HepG2 (cell line): ENCODE results near the gene NBPF1. TPM values are rescaled to one million over a fixed set of nuclear protein-coding genes. Genes with fewer than 3 reads are reported as not detected.
"Not testable (repeated sequence)": the region's sequence is repeated elsewhere in the genome, so short reads cannot be mapped to it uniquely, and the experiment has no call there.

Experiments used
- ATAC-seq: fragments of 200-7000 bp; cut with Tn5 transposase; 3 replicates; pipeline ENCODE4 v1.9.1; 2020; ENCODE audit warnings: mild to moderate bottlenecking, moderate library complexity
- BruUV-seq: library from RNA; stranded (reverse); fragments of 400-500 nt; replicated peaks from 2 replicates; lab custom pipeline; 2021; lab: Mats Ljungman, UMichigan
- CTCF ChIA-PET: fragments of 300-600 bp; formaldehyde crosslinking; extraction: SDS; loops from one replicate; lab custom pipeline; 2021; ENCODE audit warnings: low total read pairs, inconsistent platforms, low intra/inter-chr PET ratio; lab: Yijun Ruan, JAX
- POLR2A ChIA-PET: fragments of 350-600 bp; sonication (Branson Sonifier 250); formaldehyde crosslinking; loops from one replicate; lab custom pipeline; 2020; ENCODE audit warnings: antibody characterized with exemption, inconsistent platforms; lab: Yijun Ruan, JAX
- DNase-seq: peaks from one replicate; pipeline ENCODE4 v3.0.0-alpha.2; 2015; ENCODE audit warnings: low spot score
- FAIRE-seq: peaks from 3 replicates; lab custom pipeline; 2011; peaks lifted over from hg19 to GRCh38; lab: Jason Lieb, UNC
- H2AFZ ChIP-seq: one replicate; pipeline ENCODE4 v1.6.1; 2011; ENCODE audit warnings: low read length, inconsistent platforms
- H3K27ac ChIP-seq: fragments of 300-600 bp; 3 replicates; pipeline ENCODE4 v1.8.0; 2011; ENCODE audit warnings: mixed run types, mild to moderate bottlenecking, mixed read lengths, low read length, inconsistent platforms; ENCODE audit not compliant: insufficient read depth; ENCODE audit errors: extremely low read length
- H3K27me3 ChIP-seq, 2 experiments: fragments of 200-600 bp in 1 of 2; 2 replicates in 1 of 2; 3 replicates in 1 of 2; pipeline versions ENCODE4 v1.6.0 to v1.8.0; 2011; ENCODE audit warnings: low read length in 2 of 2, mild to moderate bottlenecking in 2 of 2, moderate library complexity in 2 of 2, inconsistent platforms in 1 of 2; ENCODE audit not compliant: insufficient read depth in 2 of 2, control insufficient read depth in 1 of 2
- H3K36me3 ChIP-seq, 2 experiments: fragments of 200-600 bp in 1 of 2; replicated peaks in 1 of 2; 2 replicates in 1 of 2; 3 replicates in 1 of 2; pipeline versions ENCODE4 v1.5.1 to v1.8.0; 2011; ENCODE audit warnings: low read length in 2 of 2, inconsistent platforms in 1 of 2; ENCODE audit not compliant: insufficient read depth in 2 of 2, control insufficient read depth in 1 of 2
- H3K4me1 ChIP-seq: 2 replicates; pipeline ENCODE4 v1.5.1; 2012; ENCODE audit warnings: low read length, inconsistent platforms; ENCODE audit not compliant: insufficient read depth
- H3K4me2 ChIP-seq: 2 replicates; pipeline ENCODE4 v1.6.0; 2011; ENCODE audit warnings: low read depth, low read length, inconsistent platforms
- H3K4me3 ChIP-seq, 3 experiments: fragments of 200-600 bp in 1 of 3; sonication (generic), shearing (Covaris generic) in 1 of 3; replicated peaks in 1 of 3; 2 replicates each; pipeline ENCODE4 v1.5.1; 2011 to 2016; ENCODE audit warnings: low read length in 3 of 3, inconsistent platforms in 2 of 3, low read depth in 2 of 3, mild to moderate bottlenecking in 2 of 3, control low read depth in 1 of 3, mixed read lengths in 1 of 3; ENCODE audit not compliant: insufficient read depth in 1 of 3
- H3K79me2 ChIP-seq: one replicate; pipeline ENCODE4 v1.6.1; 2011; ENCODE audit warnings: low read length, inconsistent platforms; ENCODE audit not compliant: insufficient read depth
- H3K9ac ChIP-seq: 2 replicates; pipeline ENCODE4 v1.6.0; 2011; ENCODE audit warnings: mild to moderate bottlenecking, low read depth, low read length, inconsistent platforms; ENCODE audit not compliant: insufficient read depth
- H3K9me3 ChIP-seq: 2 replicates; pipeline ENCODE4 v1.5.1; 2012; ENCODE audit warnings: mild to moderate bottlenecking, low read length
- H4K20me1 ChIP-seq: 2 replicates; pipeline ENCODE4 v1.6.0; 2011; ENCODE audit warnings: inconsistent platforms, mild to moderate bottlenecking, low read length, moderate library complexity; ENCODE audit not compliant: insufficient read depth
- WGBS: methylation state at CpG from one replicate; pipeline ENCODE4 v1.1.6; 2017; ENCODE audit warnings: low lambda C conversion rate; 5-methylcytosine and 5-hydroxymethylcytosine counted together
- in situ Hi-C: cut with HindIII; loops from 2 replicates; pipeline ENCODE4 v1.10.0; 2017; ENCODE audit warnings: low pct_unique_long_range_greater_than_20kb; ENCODE audit not compliant: extremely low pct_ligation_motif_present
- intact Hi-C: fragments of 100-400 bp; cut with micrococcal nuclease; formaldehyde crosslinking; loops from one replicate; pipeline ENCODE4 v1.10.0; 2022; ENCODE audit not compliant: unreplicated experiment
- polyA plus RNA-seq, 8 experiments: library from polyadenylated mRNA; depleted of rRNA in 3 of 8; stranded (reverse) in 7 of 8; unstranded in 1 of 8; fragments of >200 nt; fragmentation: Illumina TruSeq in 4 of 8; extraction: Trizol in 4 of 8; gene quantifications; 2 replicates each; pipeline versions ENCODE4 v1.2.1 to v1.2.3, GENCODE V29; 2011 to 2016; ENCODE audit warnings: low read depth in 4 of 8, missing spikeins in 1 of 8, mixed read lengths in 1 of 8; ENCODE audit not compliant: insufficient read depth in 1 of 8
- total RNA-seq, 5 experiments: library from RNA; depleted of rRNA; stranded (reverse); fragments of >200 nt; fragmentation: Illumina TruSeq; extraction: Trizol; gene quantifications; 2 replicates each; pipeline ENCODE4 v1.2.3, GENCODE V29; 2016; ENCODE audit warnings: low read depth in 1 of 5

NBPF1 gene
- total and polyA plus RNA-seq, 2 of the 13 experiments (the other 11 are each of a cell fraction or from before 2014, with no cell fraction given), result 30.3 to 35.6 TPM

GRCh38 chr1:16528338-16528737 is 85.0 kb downstream of the NBPF1 start:
- H3K4me2 ChIP-seq, POLR2A ChIA-PET, BruUV-seq, H3K27me3 ChIP-seq, H3K36me3 ChIP-seq, H2AFZ ChIP-seq, ATAC-seq, H4K20me1 ChIP-seq, CTCF ChIA-PET, DNase-seq, FAIRE-seq, intact Hi-C loops, H3K27ac ChIP-seq, H3K9me3 ChIP-seq, H3K4me3 ChIP-seq, H3K4me1 ChIP-seq, in situ Hi-C loops, H3K9ac ChIP-seq, H3K79me2 ChIP-seq: not testable (repeated sequence)
- WGBS, result 40% methylated on average over 3 of the region's 3 CpGs

- H3K27me3 ChIP-seq, result peaks cover 0 to 15% of the 10 kb centered on the region in 2 experiments; a peak in 3 of 5 replicates
- H3K4me3 ChIP-seq, DNase-seq, ATAC-seq, H3K36me3 ChIP-seq, H3K4me1 ChIP-seq, H3K27ac ChIP-seq, H4K20me1 ChIP-seq, H3K9me3 ChIP-seq, H3K79me2 ChIP-seq, H2AFZ ChIP-seq, H3K4me2 ChIP-seq, BruUV-seq, in situ Hi-C loops, FAIRE-seq, CTCF ChIA-PET, H3K9ac ChIP-seq, intact Hi-C loops: not testable (repeated sequence)
- POLR2A ChIA-PET, result interaction anchor here (1.4 kb wide), 1 partner anchor 12 kb away, joined by 4 read pairs; the partner anchor contains the start of gene RNU1-1
Observed at GRCh38 chr1:16525769-16526168, 87.6 kb downstream of the NBPF1 start.

- H3K9ac ChIP-seq, H3K4me2 ChIP-seq, in situ Hi-C loops, H3K36me3 ChIP-seq, ATAC-seq, H4K20me1 ChIP-seq, FAIRE-seq, H2AFZ ChIP-seq, intact Hi-C loops, BruUV-seq, H3K79me2 ChIP-seq, H3K9me3 ChIP-seq, CTCF ChIA-PET, POLR2A ChIA-PET, H3K27ac ChIP-seq, H3K4me1 ChIP-seq, DNase-seq, H3K4me3 ChIP-seq: not testable (repeated sequence)
- 15% methylated on average over 5 of the region's 5 CpGs for WGBS
- H3K27me3 ChIP-seq, result peaks cover 0 to 15% of the 10 kb centered on the region in 2 experiments; a peak in 3 of 5 replicates
Observed at GRCh38 chr1:16521679-16522078, 91.7 kb downstream of the NBPF1 start.
